Heart left ventricle (tissue), 16 donors: ENCODE measurements around the gene RHOA. TPM values are rescaled to one million over a fixed set of nuclear protein-coding genes. Genes with fewer than 3 reads are reported as not detected.

Source experiments
- ATAC-seq, 4 donors: fragments of 200-7000 bp; cut with Tn5 transposase; one replicate each; pipeline ENCODE4 v1.9.1; 2020 to 2022; ENCODE audit warnings: moderate library complexity in 4 of 4, mild to moderate bottlenecking in 3 of 4, moderate number of reproducible peaks in 1 of 4
- DNase-seq, 5 donors: peaks; one replicate each; pipeline ENCODE4 v3.0.0-alpha.2; 2020
- H3K27ac ChIP-seq, 12 donors: fragments of 200-600 bp; sonication (generic) in 4 of 12; one replicate each; pipeline versions ENCODE4 v1.5.0 to v1.8.0; 2016 to 2022; ENCODE audit warnings: mild to moderate bottlenecking in 2 of 12
- H3K27me3 ChIP-seq, 9 donors: fragments of 200-600 bp; sonication (generic) in 2 of 9; one replicate each; pipeline versions ENCODE4 v1.5.1 to v1.8.0; 2016 to 2022; ENCODE audit warnings: mild to moderate bottlenecking in 3 of 9
- H3K36me3 ChIP-seq, 9 donors: fragments of 200-600 bp; sonication (generic) in 2 of 9; one replicate each; pipeline versions ENCODE4 v1.5.0 to v1.8.0; 2018 to 2022; ENCODE audit warnings: mild to moderate bottlenecking in 2 of 9
- H3K4me1 ChIP-seq, 12 donors: fragments of 200-600 bp; sonication (generic) in 4 of 12; one replicate each; pipeline versions ENCODE4 v1.5.0 to v1.8.0; 2016 to 2022; ENCODE audit warnings: mild to moderate bottlenecking in 3 of 12
- H3K4me3 ChIP-seq, 12 donors: fragments of 200-600 bp; sonication (generic) in 4 of 12; one replicate each; pipeline versions ENCODE4 v1.5.0 to v1.8.0; 2017 to 2022; ENCODE audit warnings: mild to moderate bottlenecking in 9 of 12, moderate library complexity in 4 of 12
- H3K9me3 ChIP-seq, 12 donors: fragments of 200-600 bp; sonication (generic) in 4 of 12; one replicate each; pipeline versions ENCODE4 v1.5.0 to v1.8.0; 2016 to 2022; ENCODE audit warnings: mild to moderate bottlenecking in 1 of 12
- CTCF ChIP-seq, 12 donors: fragments of 200-600 bp; sonication (generic) in 4 of 12; IDR thresholded peaks; one replicate each; pipeline versions ENCODE4 v1.5.0 to v1.8.0; 2018 to 2022; ENCODE audit warnings: antibody characterized with exemption in 12 of 12, mild to moderate bottlenecking in 5 of 12
- POLR2A ChIP-seq, 2 donors: fragments of 450-650 bp; IDR thresholded peaks; one replicate each; pipeline ENCODE4 v1.6.1; 2017; ENCODE audit warnings: antibody characterized with exemption in 2 of 2, mild to moderate bottlenecking in 2 of 2, moderate library complexity in 2 of 2
- WGBS, 4 donors: extraction: QIAGEN DNeasy Blood & Tissue Kit in 2 of 4; methylation state at CpG; one replicate each; pipeline versions ENCODE4 v1.1.5 to v1.1.7; 2013 to 2018; 5-methylcytosine and 5-hydroxymethylcytosine counted together
- intact Hi-C, 10 donors: fragments of 100-400 bp; cut with DNase I; formaldehyde crosslinking; loops; one replicate each; pipeline versions ENCODE4 v1.11.1 to v1.14.2; 2022
- polyA plus RNA-seq, 2 donors: library from polyadenylated mRNA; stranded (reverse); fragments of 200-250 nt; gene quantifications; one replicate each; pipeline ENCODE4 v1.2.3, GENCODE V29; 2013
- total RNA-seq, 9 donors: library from RNA; depleted of rRNA in 2 of 9; stranded (reverse); fragments of >200 nt in 2 of 9; fragmentation: NEBNext Ultra II Directional in 3 of 9; extraction: Animal tissue kit (Norgen Biotek cat#: 25700) in 3 of 9; gene quantifications; one replicate each; pipeline versions ENCODE4 v1.1.0 to v1.2.4, GENCODE V29; 2016 to 2023
- donor health status: ischemic (EF 13 %, LVEDD 7.1; RV severe dilation, severe dysfunction).
- donor health status: healthy with polysubstance abuse.
- donor health status: DM: no; HTN: yes; CAD: no.
- donor health status: DM: no; HTN: no; CAD: no.
- donor health status: ischemic (EF 25% LVEDD 6.9; RV normal size, moderate dysfunction).
- donor health status: ischemic (EF 25% LVEDD 5.7; RV mildly dilated, moderate dysfunction).
- donor health status: healthy.
- donor health status: DM: yes; HTN: yes; CAD: no.
- donor health status: ischemic (EF 35%, LVEDD 5.7; RV mildly dilated, moderate dysfunction).
- donor health status: nonischemic (EF 11% LVEDD 7.7; RV severe dilation, severe dysfunction).
- donor health status: DM: yes; HTN: yes; CAD: no.
- donor health status: PGD.
- donor health status: ischemic (EF 29% LVEDD 5.4; RV normal size, mild dysfunction).
- donor health status: nonischemic (EF 23%, LVEDD 6.1; RV moderate dilation, normal function).

RHOA gene
- total and polyA plus RNA-seq, 11 donors = 106 to 479 (median 291) TPM

DNA sequence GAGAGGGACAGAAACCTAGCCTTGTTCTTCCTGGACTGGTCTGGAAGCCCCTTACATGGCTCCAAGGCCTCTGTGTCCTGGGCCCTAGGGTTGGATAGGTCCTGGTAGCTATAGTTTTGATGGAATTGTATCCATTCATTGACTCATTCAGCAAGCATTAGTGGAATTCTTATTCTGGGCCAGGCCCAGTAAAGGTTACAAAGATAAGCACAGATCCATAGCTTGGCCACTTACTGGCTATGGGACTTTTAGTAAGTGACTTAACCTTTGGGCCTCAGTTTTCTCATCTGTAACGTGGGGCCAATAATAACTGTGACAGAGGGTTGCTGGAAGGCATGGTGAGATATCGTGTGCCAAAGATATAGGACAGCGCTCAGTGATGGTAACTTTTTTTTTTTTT lies 44.7 kb upstream of the RHOA start:
- Histone ChIP-seq H3K27ac (peak overlapping the region in 2 of 12 donors; percentile 28 to 59), H3K4me1 (peaks cover 0 to 41% (median 18%) of the 10 kb centered on the region in 12 donors), H3K4me3 (no peak overlapping the region), H3K9me3 (no peaks in the 10 kb centered on the region), H3K27me3 (no peaks in the 10 kb centered on the region), H3K36me3 (no peaks in the 10 kb centered on the region)
- TF ChIP-seq POLR2A (IDR thresholded peaks at IDR 0.05) = no peak
- no peak for TF ChIP-seq CTCF (IDR thresholded peaks at IDR 0.05)
- DNase-seq = no peak
- no peak for ATAC-seq
- intact Hi-C loops = loop anchor here in 1 of 10 donors (10.0 kb wide), 1 partner anchor 302 kb away; no protein-coding TSS in a partner anchor
- 92 to 100% (median 97%) methylated on average over 2 to 3 of the region's 3 CpGs for WGBS, 4 donors

- Histone ChIP-seq H3K4me1 (peaks cover 0 to 30% (median 14%) of the 10 kb centered on the region in 12 donors), H3K4me3 (no peak overlapping the region), H3K9me3 (no peaks in the 10 kb centered on the region), H3K27ac (peak overlapping the region in 9 of 12 donors; percentile 6 to 74 (median 59)), H3K36me3 (no peaks in the 10 kb centered on the region), H3K27me3 (no peaks in the 10 kb centered on the region)
- intact Hi-C loops = loop anchor here in 1 of 10 donors (10.0 kb wide), 1 partner anchor 300 kb away; no protein-coding TSS in a partner anchor
- no peak for TF ChIP-seq POLR2A (IDR thresholded peaks at IDR 0.05)
- no peak for TF ChIP-seq CTCF (IDR thresholded peaks at IDR 0.05)
- 28 to 44% (median 40%) methylated on average over 2 to 3 of the region's 3 CpGs for WGBS, 4 donors
- peak in 3 of 4 donors; percentile 51 to 63 (median 58) for ATAC-seq
- peak in 4 of 5 donors; percentile 33 to 53 (median 41) for DNase-seq
These were observed 43.3 kb upstream of the RHOA start for GRCh38 chr3:49454898-49455681.

GRCh38 chr3:49454458-49454857 lies 42.7 kb upstream of the RHOA start:
- TF ChIP-seq POLR2A (IDR thresholded peaks at IDR 0.05) (no peak), CTCF (IDR thresholded peaks at IDR 0.05) (peak in 11 of 12 donors; percentile 8 to 54 (median 36))
- Histone ChIP-seq H3K36me3 (no peaks in the 10 kb centered on the region), H3K4me1 (peaks cover 0 to 28% (median 14%) of the 10 kb centered on the region in 12 donors), H3K9me3 (no peaks in the 10 kb centered on the region), H3K27me3 (no peaks in the 10 kb centered on the region), H3K4me3 (no peak overlapping the region), H3K27ac (peak overlapping the region in 7 of 12 donors; percentile 6 to 74 (median 59))
- WGBS, 4 donors = 66 to 91% (median 82%) methylated on average over 2 of the region's 2 CpGs
- DNase-seq (peak in 4 of 5 donors; percentile 18 to 55 (median 42)), ATAC-seq (peak; percentile 53 to 81 (median 68))
- intact Hi-C loops = loop anchor here in 1 of 10 donors (10.0 kb wide), 1 partner anchor 300 kb away; no protein-coding TSS in a partner anchor

GRCh38 chr3:49453621-49454020 lies 41.8 kb upstream of the RHOA start:
- Histone ChIP-seq H3K4me3 (no peak overlapping the region), H3K4me1 (peaks cover 0 to 26% (median 15%) of the 10 kb centered on the region in 12 donors), H3K27ac (no peak overlapping the region), H3K36me3 (no peaks in the 10 kb centered on the region), H3K27me3 (no peaks in the 10 kb centered on the region), H3K9me3 (no peaks in the 10 kb centered on the region)
- no peak for ATAC-seq
- DNase-seq = no peak
- intact Hi-C loops = loop anchor here in 1 of 10 donors (10.0 kb wide), 1 partner anchor 299 kb away; no protein-coding TSS in a partner anchor
- 94 to 97% (median 96%) methylated on average over 4 of the region's 4 CpGs for WGBS, 4 donors
- TF ChIP-seq POLR2A (IDR thresholded peaks at IDR 0.05) (no peak), CTCF (IDR thresholded peaks at IDR 0.05) (no peak)
